Measurements from ENCODE around the gene SMARCB1. TPM values are rescaled to one million over a fixed set of nuclear protein-coding genes. Genes with fewer than 3 reads are reported as not detected.

Gene SMARCB1
- total RNA-seq, 1 donor from 2014 or later: 105 TPM

DNA sequence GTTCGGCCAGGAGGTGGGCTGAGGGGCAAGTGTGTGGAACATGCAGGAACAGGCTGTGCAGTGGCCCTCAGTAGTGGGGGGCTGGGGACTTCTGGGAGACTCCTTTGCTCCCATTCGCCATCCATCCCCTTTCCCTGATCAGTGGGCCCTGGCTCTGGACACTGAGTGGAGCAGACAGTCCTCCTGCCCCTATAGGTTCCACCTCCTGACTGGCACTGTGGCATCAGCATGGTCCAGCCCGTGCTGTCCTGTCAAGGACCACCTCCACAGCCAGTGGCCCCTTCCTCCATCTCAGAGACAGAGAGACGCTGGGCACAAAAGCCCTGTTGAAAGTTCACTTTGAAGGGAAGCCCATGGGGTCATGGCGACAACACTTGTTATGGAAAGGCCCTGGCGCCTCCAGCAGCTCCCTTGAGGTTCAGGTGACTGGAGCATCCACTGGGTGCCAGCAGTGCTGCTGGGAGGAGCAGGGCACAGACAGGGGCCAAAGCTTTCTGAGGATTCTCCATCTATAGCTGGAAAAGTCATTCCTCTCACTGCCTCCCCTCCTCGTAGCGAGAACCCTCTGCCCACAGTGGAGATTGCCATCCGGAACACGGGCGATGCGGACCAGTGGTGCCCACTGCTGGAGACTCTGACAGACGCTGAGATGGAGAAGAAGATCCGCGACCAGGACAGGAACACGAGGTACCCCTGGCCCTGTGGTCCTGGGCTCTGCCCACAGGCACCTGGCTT is 46.4 kb downstream of the SMARCB1 start:
- DNase-seq (ENCODE audit: low spot score): no peak
- TF ChIP-seq, protein P1, sequence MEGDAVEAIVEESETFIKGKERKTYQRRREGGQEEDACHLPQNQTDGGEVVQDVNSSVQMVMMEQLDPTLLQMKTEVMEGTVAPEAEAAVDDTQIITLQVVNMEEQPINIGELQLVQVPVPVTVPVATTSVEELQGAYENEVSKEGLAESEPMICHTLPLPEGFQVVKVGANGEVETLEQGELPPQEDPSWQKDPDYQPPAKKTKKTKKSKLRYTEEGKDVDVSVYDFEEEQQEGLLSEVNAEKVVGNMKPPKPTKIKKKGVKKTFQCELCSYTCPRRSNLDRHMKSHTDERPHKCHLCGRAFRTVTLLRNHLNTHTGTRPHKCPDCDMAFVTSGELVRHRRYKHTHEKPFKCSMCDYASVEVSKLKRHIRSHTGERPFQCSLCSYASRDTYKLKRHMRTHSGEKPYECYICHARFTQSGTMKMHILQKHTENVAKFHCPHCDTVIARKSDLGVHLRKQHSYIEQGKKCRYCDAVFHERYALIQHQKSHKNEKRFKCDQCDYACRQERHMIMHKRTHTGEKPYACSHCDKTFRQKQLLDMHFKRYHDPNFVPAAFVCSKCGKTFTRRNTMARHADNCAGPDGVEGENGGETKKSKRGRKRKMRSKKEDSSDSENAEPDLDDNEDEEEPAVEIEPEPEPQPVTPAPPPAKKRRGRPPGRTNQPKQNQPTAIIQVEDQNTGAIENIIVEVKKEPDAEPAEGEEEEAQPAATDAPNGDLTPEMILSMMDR (IDR thresholded peaks at IDR 0.05; ENCODE audit: unreplicated experiment): no peak
- Mint-ChIP-seq H3K4me3 (ENCODE audit: unreplicated experiment) (no peak overlapping the region), H3K9me3 (ENCODE audit: unreplicated experiment) (no peaks in the 10 kb centered on the region), H3K4me1 (ENCODE audit: unreplicated experiment) (peaks cover 8% of the 10 kb centered on the region), H3K27me3 (ENCODE audit: unreplicated experiment) (peaks cover 14% of the 10 kb centered on the region), H3K36me3 (ENCODE audit: low read depth, unreplicated experiment) (peaks cover 22% of the 10 kb centered on the region), H3K27ac (ENCODE audit: unreplicated experiment) (no peak overlapping the region)

DNA sequence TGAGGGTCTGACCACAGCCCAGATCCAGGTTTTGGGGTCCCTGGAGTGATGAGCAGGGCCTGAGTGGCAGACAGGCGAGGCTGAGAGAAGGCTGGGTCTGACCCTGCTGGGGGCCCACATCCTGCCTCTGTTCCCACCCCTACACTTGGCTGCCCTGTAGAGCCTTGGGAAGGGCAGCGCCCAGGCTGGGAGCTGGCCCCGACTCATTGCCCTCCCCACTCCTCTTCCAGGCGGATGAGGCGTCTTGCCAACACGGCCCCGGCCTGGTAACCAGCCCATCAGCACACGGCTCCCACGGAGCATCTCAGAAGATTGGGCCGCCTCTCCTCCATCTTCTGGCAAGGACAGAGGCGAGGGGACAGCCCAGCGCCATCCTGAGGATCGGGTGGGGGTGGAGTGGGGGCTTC is 47.1 kb downstream of the SMARCB1 start:
- Mint-ChIP-seq H3K27ac (ENCODE audit: unreplicated experiment) (no peak overlapping the region), H3K4me1 (ENCODE audit: unreplicated experiment) (peaks cover 10% of the 10 kb centered on the region), H3K36me3 (ENCODE audit: low read depth, unreplicated experiment) (peaks cover 20% of the 10 kb centered on the region), H3K9me3 (ENCODE audit: unreplicated experiment) (no peaks in the 10 kb centered on the region), H3K27me3 (ENCODE audit: unreplicated experiment) (peaks cover 15% of the 10 kb centered on the region), H3K4me3 (ENCODE audit: unreplicated experiment) (no peak overlapping the region)
- TF ChIP-seq, protein P1 (IDR thresholded peaks at IDR 0.05; ENCODE audit: unreplicated experiment): no peak
- no peak for DNase-seq (ENCODE audit: low spot score)

DNA sequence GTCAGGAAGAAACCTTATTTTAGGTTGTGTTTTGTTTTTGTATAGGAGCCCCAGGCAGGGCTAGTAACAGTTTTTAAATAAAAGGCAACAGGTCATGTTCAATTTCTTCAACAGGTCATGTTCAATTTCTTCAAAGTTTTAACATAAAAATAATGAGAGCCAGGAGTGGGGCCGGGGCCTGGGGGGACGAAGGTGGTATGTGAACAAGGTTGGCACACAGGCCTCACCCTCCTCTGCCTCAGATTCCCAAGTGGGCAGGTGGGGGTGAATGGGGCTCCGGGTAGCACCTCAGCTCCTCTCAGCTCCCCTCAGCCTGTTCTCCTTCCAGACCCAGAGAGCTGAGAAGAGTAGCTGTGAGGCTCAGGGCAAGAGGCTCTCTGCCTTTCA is 47.6 kb downstream of the SMARCB1 start:
- Mint-ChIP-seq H3K36me3 (ENCODE audit: low read depth, unreplicated experiment) (peaks cover 15% of the 10 kb centered on the region), H3K27me3 (ENCODE audit: unreplicated experiment) (peaks cover 15% of the 10 kb centered on the region), H3K4me1 (ENCODE audit: unreplicated experiment) (peaks cover 10% of the 10 kb centered on the region), H3K27ac (ENCODE audit: unreplicated experiment) (no peak overlapping the region), H3K4me3 (ENCODE audit: unreplicated experiment) (no peak overlapping the region), H3K9me3 (ENCODE audit: unreplicated experiment) (no peaks in the 10 kb centered on the region)
- TF ChIP-seq, protein P1 (IDR thresholded peaks at IDR 0.05; ENCODE audit: unreplicated experiment): no peak
- no peak for DNase-seq (ENCODE audit: low spot score)

DNA sequence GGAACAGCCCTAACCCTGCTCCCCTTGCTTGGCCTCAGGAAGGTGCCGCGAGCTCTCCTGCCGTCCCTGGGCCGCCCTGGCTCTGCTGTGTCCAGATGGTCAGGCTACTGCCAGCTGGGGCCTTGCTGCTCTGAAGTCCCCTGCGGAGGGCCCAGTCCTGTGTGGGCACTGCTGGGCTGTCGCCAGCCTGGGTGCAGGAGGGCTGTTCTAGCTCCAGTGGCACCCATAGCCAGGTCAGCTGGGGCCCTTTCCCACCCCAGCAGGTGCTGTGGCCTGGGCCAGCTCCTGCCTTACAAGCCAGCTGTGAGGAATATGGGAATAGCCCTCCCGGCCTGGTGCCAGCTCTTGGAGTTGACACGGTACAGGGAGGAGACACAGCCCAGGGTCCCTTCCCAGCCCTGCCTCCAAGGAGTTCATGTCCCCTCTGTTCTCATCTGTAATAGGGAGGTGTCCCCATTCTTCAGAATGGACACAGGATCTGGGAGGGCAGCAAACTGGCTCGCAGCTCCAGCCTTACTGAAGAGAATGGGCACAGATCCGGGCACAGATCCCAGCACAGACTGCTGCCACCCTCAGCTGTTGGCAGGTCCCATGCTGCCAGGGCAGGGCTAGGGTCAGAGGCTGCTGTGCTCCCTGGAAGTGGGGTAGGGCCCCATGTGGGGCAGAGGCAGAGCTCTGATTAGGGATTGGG is 48.2 kb downstream of the SMARCB1 start:
- Mint-ChIP-seq H3K27me3 (ENCODE audit: unreplicated experiment) (peaks cover 13% of the 10 kb centered on the region), H3K36me3 (ENCODE audit: low read depth, unreplicated experiment) (peaks cover 10% of the 10 kb centered on the region), H3K4me3 (ENCODE audit: unreplicated experiment) (no peak overlapping the region), H3K9me3 (ENCODE audit: unreplicated experiment) (no peaks in the 10 kb centered on the region), H3K4me1 (ENCODE audit: unreplicated experiment) (peaks cover 10% of the 10 kb centered on the region), H3K27ac (ENCODE audit: unreplicated experiment) (no peak overlapping the region)
- TF ChIP-seq, protein P1 (IDR thresholded peaks at IDR 0.05; ENCODE audit: unreplicated experiment): no peak
- DNase-seq (ENCODE audit: low spot score): no peak

Measured in endothelial cell (in vitro differentiated cells).